ENCODE data around the gene OPTN.

DNA sequence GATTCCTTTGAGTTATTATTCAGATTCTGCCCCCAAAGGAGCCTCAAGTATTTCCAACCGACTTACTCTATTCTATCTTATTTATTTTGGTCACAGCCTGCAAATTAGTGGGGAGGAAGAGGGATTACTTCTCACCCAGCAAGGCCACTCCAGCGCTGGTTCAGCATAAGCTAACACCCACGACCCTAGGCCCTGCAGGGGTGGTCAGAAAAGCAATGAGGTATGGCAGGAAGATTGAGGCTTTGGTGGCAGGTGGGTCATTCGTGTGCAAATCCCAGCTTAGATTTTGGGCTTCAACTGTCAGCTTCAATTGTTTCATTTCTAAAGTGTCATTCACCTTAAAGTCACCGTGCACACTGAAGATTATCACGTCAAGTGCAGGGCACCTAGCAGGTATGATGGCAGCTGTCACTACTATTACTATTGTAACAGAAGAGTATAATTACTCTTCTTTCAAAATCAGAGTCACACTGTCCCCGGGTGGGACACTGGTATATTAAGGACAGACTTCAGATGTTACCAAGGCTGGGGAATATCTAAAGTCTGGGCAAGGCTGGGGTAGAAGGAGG lies 48.8 kb upstream of the OPTN start:
- TF ChIP-seq, protein P1, sequence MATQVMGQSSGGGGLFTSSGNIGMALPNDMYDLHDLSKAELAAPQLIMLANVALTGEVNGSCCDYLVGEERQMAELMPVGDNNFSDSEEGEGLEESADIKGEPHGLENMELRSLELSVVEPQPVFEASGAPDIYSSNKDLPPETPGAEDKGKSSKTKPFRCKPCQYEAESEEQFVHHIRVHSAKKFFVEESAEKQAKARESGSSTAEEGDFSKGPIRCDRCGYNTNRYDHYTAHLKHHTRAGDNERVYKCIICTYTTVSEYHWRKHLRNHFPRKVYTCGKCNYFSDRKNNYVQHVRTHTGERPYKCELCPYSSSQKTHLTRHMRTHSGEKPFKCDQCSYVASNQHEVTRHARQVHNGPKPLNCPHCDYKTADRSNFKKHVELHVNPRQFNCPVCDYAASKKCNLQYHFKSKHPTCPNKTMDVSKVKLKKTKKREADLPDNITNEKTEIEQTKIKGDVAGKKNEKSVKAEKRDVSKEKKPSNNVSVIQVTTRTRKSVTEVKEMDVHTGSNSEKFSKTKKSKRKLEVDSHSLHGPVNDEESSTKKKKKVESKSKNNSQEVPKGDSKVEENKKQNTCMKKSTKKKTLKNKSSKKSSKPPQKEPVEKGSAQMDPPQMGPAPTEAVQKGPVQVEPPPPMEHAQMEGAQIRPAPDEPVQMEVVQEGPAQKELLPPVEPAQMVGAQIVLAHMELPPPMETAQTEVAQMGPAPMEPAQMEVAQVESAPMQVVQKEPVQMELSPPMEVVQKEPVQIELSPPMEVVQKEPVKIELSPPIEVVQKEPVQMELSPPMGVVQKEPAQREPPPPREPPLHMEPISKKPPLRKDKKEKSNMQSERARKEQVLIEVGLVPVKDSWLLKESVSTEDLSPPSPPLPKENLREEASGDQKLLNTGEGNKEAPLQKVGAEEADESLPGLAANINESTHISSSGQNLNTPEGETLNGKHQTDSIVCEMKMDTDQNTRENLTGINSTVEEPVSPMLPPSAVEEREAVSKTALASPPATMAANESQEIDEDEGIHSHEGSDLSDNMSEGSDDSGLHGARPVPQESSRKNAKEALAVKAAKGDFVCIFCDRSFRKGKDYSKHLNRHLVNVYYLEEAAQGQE (IDR thresholded peaks at IDR 0.05; ENCODE audit: low read depth, low read length): no peak
- TF ChIP-seq TAF1 (IDR thresholded peaks at IDR 0.05; ENCODE audit: borderline replicate concordance, low read depth, low read length): no peak
- TF ChIP-seq, protein P2, sequence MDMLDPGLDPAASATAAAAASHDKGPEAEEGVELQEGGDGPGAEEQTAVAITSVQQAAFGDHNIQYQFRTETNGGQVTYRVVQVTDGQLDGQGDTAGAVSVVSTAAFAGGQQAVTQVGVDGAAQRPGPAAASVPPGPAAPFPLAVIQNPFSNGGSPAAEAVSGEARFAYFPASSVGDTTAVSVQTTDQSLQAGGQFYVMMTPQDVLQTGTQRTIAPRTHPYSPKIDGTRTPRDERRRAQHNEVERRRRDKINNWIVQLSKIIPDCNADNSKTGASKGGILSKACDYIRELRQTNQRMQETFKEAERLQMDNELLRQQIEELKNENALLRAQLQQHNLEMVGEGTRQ (IDR thresholded peaks at IDR 0.05; ENCODE audit: borderline replicate concordance, low read depth, low read length): no peak
- no peak for TF ChIP-seq POLR2AphosphoS5 (IDR thresholded peaks at IDR 0.05; ENCODE audit: low read length)
- no peak for TF ChIP-seq JUND (IDR thresholded peaks at IDR 0.05; ENCODE audit: low read depth, low read length)
- TF ChIP-seq TCF12 (IDR thresholded peaks at IDR 0.05; ENCODE audit: low read depth, low read length): no peak
- TF ChIP-seq, protein P3, sequence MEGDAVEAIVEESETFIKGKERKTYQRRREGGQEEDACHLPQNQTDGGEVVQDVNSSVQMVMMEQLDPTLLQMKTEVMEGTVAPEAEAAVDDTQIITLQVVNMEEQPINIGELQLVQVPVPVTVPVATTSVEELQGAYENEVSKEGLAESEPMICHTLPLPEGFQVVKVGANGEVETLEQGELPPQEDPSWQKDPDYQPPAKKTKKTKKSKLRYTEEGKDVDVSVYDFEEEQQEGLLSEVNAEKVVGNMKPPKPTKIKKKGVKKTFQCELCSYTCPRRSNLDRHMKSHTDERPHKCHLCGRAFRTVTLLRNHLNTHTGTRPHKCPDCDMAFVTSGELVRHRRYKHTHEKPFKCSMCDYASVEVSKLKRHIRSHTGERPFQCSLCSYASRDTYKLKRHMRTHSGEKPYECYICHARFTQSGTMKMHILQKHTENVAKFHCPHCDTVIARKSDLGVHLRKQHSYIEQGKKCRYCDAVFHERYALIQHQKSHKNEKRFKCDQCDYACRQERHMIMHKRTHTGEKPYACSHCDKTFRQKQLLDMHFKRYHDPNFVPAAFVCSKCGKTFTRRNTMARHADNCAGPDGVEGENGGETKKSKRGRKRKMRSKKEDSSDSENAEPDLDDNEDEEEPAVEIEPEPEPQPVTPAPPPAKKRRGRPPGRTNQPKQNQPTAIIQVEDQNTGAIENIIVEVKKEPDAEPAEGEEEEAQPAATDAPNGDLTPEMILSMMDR (IDR thresholded peaks at IDR 0.05 in 2 of 3, conservative IDR thresholded peaks at IDR 0.05 in 1 of 3; ENCODE audit: control insufficient read depth in 2 of 3, extremely low read depth in 1 of 3, insufficient read depth in 1 of 3, low read depth in 3 of 3, low read length in 3 of 3): no peak
- TF ChIP-seq, protein P4, sequence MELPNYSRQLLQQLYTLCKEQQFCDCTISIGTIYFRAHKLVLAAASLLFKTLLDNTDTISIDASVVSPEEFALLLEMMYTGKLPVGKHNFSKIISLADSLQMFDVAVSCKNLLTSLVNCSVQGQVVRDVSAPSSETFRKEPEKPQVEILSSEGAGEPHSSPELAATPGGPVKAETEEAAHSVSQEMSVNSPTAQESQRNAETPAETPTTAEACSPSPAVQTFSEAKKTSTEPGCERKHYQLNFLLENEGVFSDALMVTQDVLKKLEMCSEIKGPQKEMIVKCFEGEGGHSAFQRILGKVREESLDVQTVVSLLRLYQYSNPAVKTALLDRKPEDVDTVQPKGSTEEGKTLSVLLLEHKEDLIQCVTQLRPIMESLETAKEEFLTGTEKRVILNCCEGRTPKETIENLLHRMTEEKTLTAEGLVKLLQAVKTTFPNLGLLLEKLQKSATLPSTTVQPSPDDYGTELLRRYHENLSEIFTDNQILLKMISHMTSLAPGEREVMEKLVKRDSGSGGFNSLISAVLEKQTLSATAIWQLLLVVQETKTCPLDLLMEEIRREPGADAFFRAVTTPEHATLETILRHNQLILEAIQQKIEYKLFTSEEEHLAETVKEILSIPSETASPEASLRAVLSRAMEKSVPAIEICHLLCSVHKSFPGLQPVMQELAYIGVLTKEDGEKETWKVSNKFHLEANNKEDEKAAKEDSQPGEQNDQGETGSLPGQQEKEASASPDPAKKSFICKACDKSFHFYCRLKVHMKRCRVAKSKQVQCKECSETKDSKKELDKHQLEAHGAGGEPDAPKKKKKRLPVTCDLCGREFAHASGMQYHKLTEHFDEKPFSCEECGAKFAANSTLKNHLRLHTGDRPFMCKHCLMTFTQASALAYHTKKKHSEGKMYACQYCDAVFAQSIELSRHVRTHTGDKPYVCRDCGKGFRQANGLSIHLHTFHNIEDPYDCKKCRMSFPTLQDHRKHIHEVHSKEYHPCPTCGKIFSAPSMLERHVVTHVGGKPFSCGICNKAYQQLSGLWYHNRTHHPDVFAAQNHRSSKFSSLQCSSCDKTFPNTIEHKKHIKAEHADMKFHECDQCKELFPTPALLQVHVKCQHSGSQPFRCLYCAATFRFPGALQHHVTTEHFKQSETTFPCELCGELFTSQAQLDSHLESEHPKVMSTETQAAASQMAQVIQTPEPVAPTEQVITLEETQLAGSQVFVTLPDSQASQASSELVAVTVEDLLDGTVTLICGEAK (IDR thresholded peaks at IDR 0.05; ENCODE audit: borderline replicate concordance): no peak
- no peak for TF ChIP-seq NRF1 (conservative IDR thresholded peaks at IDR 0.05; ENCODE audit: low read depth, low read length)
- no peak for TF ChIP-seq ZNF274 (IDR thresholded peaks at IDR 0.05; ENCODE audit: insufficient read depth, insufficient read length)
- no peak for TF ChIP-seq TCF3 (IDR thresholded peaks at IDR 0.05; ENCODE audit: borderline replicate concordance, insufficient read depth, low read depth, low read length)
- no peak for TF ChIP-seq RCOR1 (conservative IDR thresholded peaks at IDR 0.05; ENCODE audit: low read depth, low read length)
- no peak for TF ChIP-seq EZH2 (IDR thresholded peaks at IDR 0.05; ENCODE audit: borderline replicate concordance, control insufficient read depth, low read depth, low read length)
- TF ChIP-seq RBBP5 (conservative IDR thresholded peaks at IDR 0.05): no peak
